ENCODE results near the gene MATCAP1.

GRCh38 chr16:67191995-67192681 is 8.4 kb upstream of the MATCAP1 start, which contains the start of gene E2F4:
- TF ChIP-seq CTCF (IDR thresholded peaks at IDR 0.05; ENCODE audit: insufficient read depth, low read length) (no peak), POLR2AphosphoS5 (IDR thresholded peaks at IDR 0.05; ENCODE audit: low read depth) (peak; percentile 47), GABPA (IDR thresholded peaks at IDR 0.05; ENCODE audit: low read depth) (peak; percentile 90)

All from HL-60 (cell line).